ENCODE data around the gene YAF2.

YAF2 gene

GRCh38 chr12:42143452-42144157, 94.4 kb downstream of the YAF2 start:
- no peaks in the 10 kb centered on the region for H3K27me3 ChIP-seq (ENCODE audit: insufficient read depth, poor library complexity, severe bottlenecking)
- H3K27ac ChIP-seq (replicated peaks) = peak overlapping the region; percentile 48
- no peak for TF ChIP-seq REST (IDR thresholded peaks at IDR 0.05; ENCODE audit: insufficient replicate concordance, low read depth)
- DNase-seq (ENCODE audit: low read depth in 1 of 2, low spot score in 1 of 2) = no peak
- peak overlapping the region; percentile 72 for H3K4me3 ChIP-seq (replicated peaks; ENCODE audit: insufficient read depth, low read length)

- Histone ChIP-seq H3K27ac (replicated peaks) (no peak overlapping the region), H3K4me3 (replicated peaks; ENCODE audit: insufficient read depth, low read length) (no peak overlapping the region), H3K27me3 (ENCODE audit: insufficient read depth, poor library complexity, severe bottlenecking) (no peaks in the 10 kb centered on the region)
- TF ChIP-seq POLR2AphosphoS5 (IDR thresholded peaks at IDR 0.05; ENCODE audit: low read depth) = no peak
- TF ChIP-seq GABPA (IDR thresholded peaks at IDR 0.05; ENCODE audit: low read depth) = no peak
- TF ChIP-seq SPI1 (IDR thresholded peaks at IDR 0.05; ENCODE audit: borderline replicate concordance, low read depth) = peak; percentile 16; the same call in 1 of the 2 replicates
- peak in 1 of 2 experiments; percentile 36 for DNase-seq (ENCODE audit: low read depth in 1 of 2, low spot score in 1 of 2)
These were observed 96.0 kb downstream of the YAF2 start for GRCh38 chr12:42141981-42142606.

- Histone ChIP-seq H3K4me3 (replicated peaks; ENCODE audit: insufficient read depth, low read length) (no peak overlapping the region), H3K27ac (replicated peaks) (no peak overlapping the region), H3K27me3 (ENCODE audit: insufficient read depth, poor library complexity, severe bottlenecking) (no peaks in the 10 kb centered on the region)
- no peak for TF ChIP-seq REST (IDR thresholded peaks at IDR 0.05; ENCODE audit: insufficient replicate concordance, low read depth)
- TF ChIP-seq CTCF (IDR thresholded peaks at IDR 0.05; ENCODE audit: insufficient read depth, low read length) = no peak
- no peak for TF ChIP-seq GABPA (IDR thresholded peaks at IDR 0.05; ENCODE audit: low read depth)
- TF ChIP-seq POLR2AphosphoS5 (IDR thresholded peaks at IDR 0.05; ENCODE audit: low read depth) = no peak
- TF ChIP-seq SPI1 (IDR thresholded peaks at IDR 0.05; ENCODE audit: borderline replicate concordance, low read depth) = no peak
- DNase-seq (ENCODE audit: low read depth in 1 of 2, low spot score in 1 of 2) = no peak
These were observed 97.1 kb downstream of the YAF2 start for GRCh38 chr12:42140901-42141300.

GRCh38 chr12:42135259-42135814, 102.7 kb downstream of the YAF2 start:
- H3K27ac ChIP-seq (replicated peaks) = no peak overlapping the region
- DNase-seq (ENCODE audit: low read depth in 1 of 2, low spot score in 1 of 2) = no peak
- TF ChIP-seq CTCF (IDR thresholded peaks at IDR 0.05; ENCODE audit: insufficient read depth, low read length) = no peak
- TF ChIP-seq GABPA (IDR thresholded peaks at IDR 0.05; ENCODE audit: low read depth) = no peak
- TF ChIP-seq SPI1 (IDR thresholded peaks at IDR 0.05; ENCODE audit: borderline replicate concordance, low read depth) = no peak
- TF ChIP-seq REST (IDR thresholded peaks at IDR 0.05; ENCODE audit: insufficient replicate concordance, low read depth) = no peak
- H3K4me3 ChIP-seq (replicated peaks; ENCODE audit: insufficient read depth, low read length) = no peak overlapping the region
- H3K27me3 ChIP-seq (ENCODE audit: insufficient read depth, poor library complexity, severe bottlenecking) = no peaks in the 10 kb centered on the region

All from HL-60 (cell line).